ENCODE data around the gene SLC4A4.

The SLC4A4 gene

DNA sequence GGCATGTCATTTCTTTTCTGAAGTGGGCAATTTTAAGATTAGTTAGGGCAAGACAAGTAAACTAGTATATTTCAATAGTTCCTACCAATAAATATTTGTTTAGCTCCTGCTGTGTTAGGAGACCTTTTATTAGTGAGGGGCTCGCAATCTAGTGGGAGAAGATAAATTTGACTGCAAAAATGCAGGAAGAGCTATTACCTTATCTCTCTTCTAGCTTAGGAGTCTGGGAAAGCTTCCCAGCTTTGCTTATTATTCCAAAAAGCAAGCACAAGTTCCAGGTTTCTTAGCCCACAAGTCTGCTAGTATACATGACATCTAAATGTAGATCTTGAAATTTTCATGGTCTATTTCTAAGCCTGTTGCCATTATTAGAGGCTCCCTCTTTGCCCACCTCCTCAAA is 254.0 kb downstream of the SLC4A4 start:
- DNase-seq (ENCODE audit: low read depth in 3 of 3, low spot score in 1 of 3), result no peak

- no peak for DNase-seq (ENCODE audit: low read depth in 3 of 3, low spot score in 1 of 3)
Observed at GRCh38 chr4:71593311-71593710, 254.5 kb downstream of the SLC4A4 start.

DNA sequence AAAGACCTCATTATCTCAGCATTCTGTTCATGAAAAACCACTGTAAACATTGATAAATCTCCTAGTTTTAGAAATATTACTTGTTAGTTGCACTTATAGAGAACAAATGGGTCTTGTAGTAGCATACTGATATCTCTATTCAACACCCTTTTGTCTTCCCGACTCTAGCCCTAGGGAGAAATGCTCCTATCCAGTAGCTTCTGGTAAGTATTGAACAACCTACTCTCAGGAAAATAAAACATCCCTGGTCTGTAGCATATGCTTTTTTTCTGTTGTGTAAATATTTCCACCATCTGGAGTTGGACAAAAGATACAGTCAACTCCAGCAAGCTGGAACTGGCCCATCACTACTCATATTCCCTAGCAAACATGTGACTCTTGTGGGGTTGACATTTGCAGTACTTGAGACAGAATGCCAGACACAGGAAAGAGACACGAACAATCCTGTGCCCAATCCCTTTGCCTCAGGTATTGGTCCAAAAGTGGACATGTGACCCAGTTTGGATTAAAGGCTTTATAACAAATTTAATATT is 256.8 kb downstream of the SLC4A4 start:
- DNase-seq (ENCODE audit: low read depth in 3 of 3, low spot score in 1 of 3), result no peak

DNA sequence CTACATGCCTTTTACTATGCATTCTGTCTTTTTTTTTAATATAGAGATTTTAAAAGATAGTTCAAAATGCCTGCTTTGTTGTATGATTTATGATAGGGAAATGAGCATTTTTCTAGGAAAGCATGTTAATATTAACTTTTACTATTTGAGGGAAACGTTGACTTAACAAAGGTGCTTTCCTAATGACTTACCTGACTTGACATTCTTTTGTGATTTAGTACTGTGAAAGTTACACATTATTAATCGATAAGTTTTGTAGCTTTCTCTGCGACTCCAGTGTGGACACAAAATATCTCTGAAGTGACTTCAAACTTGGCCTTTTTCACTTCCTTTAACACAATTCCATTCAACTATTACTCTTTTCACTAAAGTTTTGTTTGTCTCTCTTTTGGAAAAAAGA is 260.8 kb downstream of the SLC4A4 start:
- no peak for DNase-seq (ENCODE audit: low read depth in 3 of 3, low spot score in 1 of 3)

- no peak for DNase-seq (ENCODE audit: low read depth in 3 of 3, low spot score in 1 of 3)
Observed at GRCh38 chr4:71602289-71602900, 263.6 kb downstream of the SLC4A4 start.

DNA sequence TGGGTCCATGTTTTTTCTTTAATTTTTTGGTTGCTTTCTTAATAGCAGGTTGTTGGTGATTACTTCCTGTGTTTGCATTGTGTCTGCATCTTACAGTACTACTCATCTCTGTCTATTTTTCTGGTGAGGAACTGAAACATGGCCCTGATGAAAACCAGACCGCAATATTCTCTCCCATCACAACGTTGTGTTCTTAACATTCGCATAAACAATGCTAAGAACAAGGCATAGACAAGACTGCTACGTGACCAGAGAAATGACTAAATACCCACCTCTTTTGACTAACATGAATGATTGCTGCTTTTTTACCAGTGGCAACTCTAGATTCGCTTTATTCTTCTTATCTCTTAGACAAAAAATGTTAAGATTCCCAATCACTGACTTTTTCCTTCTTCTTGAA is 266.0 kb downstream of the SLC4A4 start:
- DNase-seq (ENCODE audit: low read depth in 3 of 3, low spot score in 1 of 3), result no peak

GRCh38 chr4:71607109-71607508 is 268.3 kb downstream of the SLC4A4 start:
- no peak for DNase-seq (ENCODE audit: low read depth in 3 of 3, low spot score in 1 of 3)

DNA sequence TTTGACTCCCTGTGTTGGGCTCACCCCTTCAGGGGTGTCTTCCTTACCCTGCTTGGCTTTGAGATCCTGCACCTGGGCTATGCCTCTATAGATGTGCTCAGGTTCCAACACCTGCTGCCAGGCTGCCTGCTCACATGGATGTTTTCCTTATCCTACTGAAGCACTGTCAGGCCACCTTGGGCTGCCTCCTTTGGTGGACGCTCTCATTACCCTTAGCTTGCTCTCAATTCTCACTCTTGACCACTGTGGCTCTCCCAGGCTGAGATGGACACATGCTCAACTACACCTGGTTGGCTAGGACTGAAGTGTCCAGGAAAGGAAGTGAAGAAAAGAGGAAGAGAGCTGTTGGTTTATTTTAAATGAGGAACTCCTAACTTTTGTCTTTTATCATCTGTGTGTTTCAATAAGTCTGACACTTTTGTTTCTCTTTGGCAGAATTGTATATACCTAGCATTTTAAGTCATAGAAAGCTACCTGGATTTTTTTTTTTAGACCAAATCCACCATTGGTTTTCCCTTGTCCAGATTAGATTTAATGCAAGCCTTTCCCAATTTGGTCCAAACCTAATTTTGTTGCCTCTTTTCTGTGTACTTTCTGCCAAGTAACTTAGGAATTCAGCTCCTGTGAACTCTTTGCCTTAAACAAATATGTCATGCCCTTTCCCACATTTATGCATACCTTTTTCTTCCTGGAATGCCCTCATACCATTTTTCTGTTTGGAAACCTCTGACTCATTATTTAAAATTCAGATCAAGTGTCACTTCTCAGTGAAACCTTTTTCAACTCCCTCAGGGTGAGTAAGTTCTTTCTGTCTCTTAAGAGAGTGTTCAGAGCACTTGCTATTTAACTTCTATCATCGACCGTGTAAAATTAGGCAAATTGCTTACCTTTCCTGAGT is 269.2 kb downstream of the SLC4A4 start:
- no peak for DNase-seq (ENCODE audit: low read depth in 3 of 3, low spot score in 1 of 3)

DNA sequence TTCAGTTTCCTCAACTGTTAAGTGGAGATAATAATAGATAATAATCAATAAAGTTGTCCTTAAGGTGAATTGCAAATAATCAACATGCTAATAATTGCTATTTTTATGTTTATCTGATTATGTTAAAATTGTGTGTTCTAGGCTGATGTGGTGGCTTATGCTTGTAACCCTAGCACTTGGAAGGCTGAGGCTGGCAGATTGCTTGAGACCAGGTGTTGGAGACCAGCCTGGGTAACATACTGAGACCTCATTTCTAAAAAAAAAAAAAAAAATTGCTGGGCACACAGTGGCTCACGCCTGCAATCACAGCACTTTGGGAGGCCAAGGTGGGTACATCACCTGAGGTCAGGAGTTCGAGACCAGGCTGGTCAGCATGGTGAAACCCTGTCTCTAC is 269.9 kb downstream of the SLC4A4 start:
- no peak for DNase-seq (ENCODE audit: low read depth in 3 of 3, low spot score in 1 of 3)

DNA sequence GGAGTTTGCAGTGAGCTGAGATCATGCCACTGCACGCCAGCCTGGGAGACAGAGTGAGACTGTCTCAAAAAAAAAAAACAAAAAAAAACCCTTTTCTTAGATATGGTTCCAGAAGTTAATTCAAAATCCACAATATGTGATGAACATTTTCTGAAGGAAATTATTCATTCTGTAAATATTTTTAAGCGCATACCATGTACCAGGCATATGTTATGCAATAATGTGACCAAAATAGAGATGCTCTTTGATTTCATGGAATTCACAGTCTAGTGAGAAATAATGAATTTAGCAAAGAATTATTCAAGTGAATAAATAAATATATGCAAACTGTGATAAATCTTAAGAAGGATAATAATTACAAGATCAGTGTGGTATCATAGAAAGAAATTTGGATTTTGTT is 270.3 kb downstream of the SLC4A4 start:
- no peak for DNase-seq (ENCODE audit: low read depth in 3 of 3, low spot score in 1 of 3)

- DNase-seq (ENCODE audit: low read depth in 3 of 3, low spot score in 1 of 3), result no peak
Observed at GRCh38 chr4:71609651-71610050, 270.8 kb downstream of the SLC4A4 start.

- no peak for DNase-seq (ENCODE audit: low read depth in 3 of 3, low spot score in 1 of 3)
Observed at GRCh38 chr4:71614621-71615020, 275.8 kb downstream of the SLC4A4 start.

DNA sequence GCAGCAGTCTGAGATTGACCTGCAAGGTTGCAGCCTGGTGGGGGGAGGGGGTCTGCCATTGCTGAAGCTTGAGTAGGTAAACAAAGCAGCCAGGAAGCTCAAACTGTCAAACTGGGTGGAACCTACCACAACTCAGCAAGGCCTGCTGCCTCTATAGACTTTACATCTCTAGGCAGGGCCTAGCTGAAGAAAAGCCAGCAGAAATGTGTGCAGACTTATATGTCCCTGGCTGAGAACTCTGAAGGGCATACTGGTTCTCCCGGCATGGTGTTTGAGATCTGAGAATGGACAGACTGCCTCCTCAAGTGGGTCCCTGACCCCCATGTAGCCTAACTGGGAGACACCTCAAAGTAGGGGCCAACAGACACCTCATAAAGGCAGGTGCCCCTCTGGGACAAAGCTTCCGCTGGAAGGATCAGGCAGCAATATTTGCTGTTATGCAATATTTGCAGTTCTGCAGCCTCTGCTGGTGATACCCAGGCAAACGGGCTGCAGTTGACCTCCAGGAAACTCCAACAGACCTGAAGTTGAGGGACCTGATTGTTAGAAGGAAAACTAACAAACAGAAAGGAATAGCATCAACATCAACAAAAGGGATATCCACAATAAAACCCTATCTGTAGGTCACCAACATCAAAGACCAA is 277.5 kb downstream of the SLC4A4 start:
- no peak for DNase-seq (ENCODE audit: low read depth in 3 of 3, low spot score in 1 of 3)
